ENCODE measurements around the gene LDHA. TPM values are rescaled to one million over a fixed set of nuclear protein-coding genes. Genes with fewer than 3 reads are reported as not detected.

LDHA gene
- 100 to 1,000 TPM; 297 to 586 TPM for total RNA-seq
- long read RNA-seq, transcript LDHA-205 (8 exons, 2,416 nt): major isoform, 449 of 606 reads
- long read RNA-seq, transcript LDHA-220 (7 exons, 1,288 nt): minor isoform, 10 of 606 reads
- long read RNA-seq, transcript LDHA-202 (5 exons, 2,169 nt): minor isoform, 134 of 606 reads
- long read RNA-seq, partial matches to known transcripts: 1 of 606 reads
- long read RNA-seq, other reads (novel, unspliced or antisense): 8 of 606 reads

GRCh38 chr11:18394275-18394927, at the start of gene LDHA:
Gene LDHA (plus strand): TSS chr11:18394563. CDS start chr11:18396843, 2,280 bp downstream.
- peak; percentile 100 for DNase-seq
- ATAC-seq: peak; percentile 90
- intact Hi-C loops (cut with DNase I): loop anchor here in 1 of 2 donors (1.0 kb wide), 1 partner anchor 10 kb away; no protein-coding TSS in a partner anchor

GRCh38 chr11:18347471-18348125, 46.8 kb upstream of the LDHA start:
- intact Hi-C loops (cut with DNase I): no loop called here
- ATAC-seq (no peak), DNase-seq (no peak)

DNA sequence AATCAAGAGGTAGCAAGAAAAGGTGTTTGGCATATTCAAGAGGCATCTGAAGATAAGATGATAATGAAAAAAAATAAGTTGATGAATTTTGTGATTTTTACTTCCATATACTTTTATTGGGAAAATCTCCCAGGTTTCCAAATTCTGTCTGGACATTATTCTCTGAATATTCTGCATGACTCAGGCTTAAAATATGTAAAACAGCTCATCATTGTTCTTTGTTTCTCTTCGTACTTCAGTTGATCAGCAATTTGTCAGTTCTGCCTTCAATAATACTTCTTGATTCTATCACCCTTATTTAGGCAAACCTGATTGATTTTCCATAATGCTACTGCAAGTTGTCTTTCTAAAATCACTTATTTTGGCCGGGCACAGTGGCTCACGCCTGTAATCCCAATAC, 41.8 kb upstream of the LDHA start:
- no peak for ATAC-seq
- intact Hi-C loops (cut with DNase I): no loop called here
- no peak for DNase-seq

DNA sequence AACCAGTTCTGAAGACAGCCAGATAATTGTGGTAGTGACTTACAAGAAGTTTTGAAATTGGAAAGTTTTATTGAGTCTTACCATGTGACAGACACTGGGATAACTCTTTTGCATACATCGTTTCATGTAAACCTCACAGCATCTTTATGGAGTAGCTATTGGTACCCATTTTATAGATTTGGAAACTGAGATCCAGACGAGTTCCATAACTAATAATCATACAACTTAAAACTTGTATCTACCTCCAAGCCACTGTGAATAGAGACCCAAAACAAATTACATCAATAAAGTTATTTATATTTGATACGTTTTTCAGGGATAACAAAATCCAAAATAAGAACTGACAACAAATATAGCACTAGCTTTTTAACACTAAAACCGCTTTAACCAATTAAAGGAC, 35.7 kb upstream of the LDHA start:
- no peak for ATAC-seq
- intact Hi-C loops (cut with DNase I): no loop called here
- no peak for DNase-seq

- intact Hi-C loops (cut with DNase I): no loop called here
- ATAC-seq (no peak), DNase-seq (no peak)
Measured at GRCh38 chr11:18361154-18361553, 33.2 kb upstream of the LDHA start.

- no peak for ATAC-seq
- DNase-seq: no peak
- intact Hi-C loops (cut with DNase I): loop anchor here in 1 of 2 donors (5.0 kb wide), 1 partner anchor 43 kb away; no protein-coding TSS in a partner anchor
Measured at GRCh38 chr11:18364495-18365073, 29.8 kb upstream of the LDHA start.

DNA sequence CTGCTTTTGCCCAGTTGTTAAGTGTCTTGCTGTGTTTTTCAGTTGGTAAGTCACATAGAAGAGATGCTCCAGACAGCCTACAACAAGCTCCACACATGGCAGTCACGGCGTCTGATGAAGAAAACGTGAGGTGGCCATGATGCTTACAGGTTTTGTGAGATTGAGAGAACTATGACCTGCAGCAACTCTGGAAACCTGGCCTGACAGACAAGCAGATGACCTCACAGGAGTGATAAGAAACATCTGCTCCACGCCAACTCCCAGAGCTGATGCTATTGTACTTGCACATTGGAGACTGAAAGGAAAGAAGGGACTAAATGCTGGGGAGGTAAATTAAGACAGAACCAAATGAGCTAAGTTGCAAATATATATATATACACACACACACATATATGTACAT, 28.6 kb upstream of the LDHA start:
- no peak for ATAC-seq
- intact Hi-C loops (cut with DNase I): loop anchor here in 1 of 2 donors (5.0 kb wide), 1 partner anchor 42 kb away; no protein-coding TSS in a partner anchor

GRCh38 chr11:18366286-18366685, 28.1 kb upstream of the LDHA start:
- no peak for DNase-seq
- no peak for ATAC-seq
- intact Hi-C loops (cut with DNase I): loop anchor here in 1 of 2 donors (5.0 kb wide), 1 partner anchor 41 kb away; no protein-coding TSS in a partner anchor

More for the DNA sequence above, 28.6 kb upstream of the LDHA start:
- DNase-seq: no peak

GRCh38 chr11:18367431-18367830, 26.9 kb upstream of the LDHA start:
- DNase-seq: no peak
- ATAC-seq: no peak
- intact Hi-C loops (cut with DNase I): loop anchor here in 1 of 2 donors (5.0 kb wide), 1 partner anchor 40 kb away; no protein-coding TSS in a partner anchor

GRCh38 chr11:18368221-18368620, 26.1 kb upstream of the LDHA start:
- ATAC-seq (peak in 1 of 2 donors; percentile 81), DNase-seq (no peak)
- intact Hi-C loops (cut with DNase I): loop anchor here in 1 of 2 donors (5.0 kb wide), 1 partner anchor 39 kb away; no protein-coding TSS in a partner anchor

- intact Hi-C loops (cut with DNase I): loop anchor here in 1 of 2 donors (5.0 kb wide), 1 partner anchor 38 kb away; no protein-coding TSS in a partner anchor
- no peak for DNase-seq
- no peak for ATAC-seq
Measured at GRCh38 chr11:18369398-18369797, 25.0 kb upstream of the LDHA start.

DNA sequence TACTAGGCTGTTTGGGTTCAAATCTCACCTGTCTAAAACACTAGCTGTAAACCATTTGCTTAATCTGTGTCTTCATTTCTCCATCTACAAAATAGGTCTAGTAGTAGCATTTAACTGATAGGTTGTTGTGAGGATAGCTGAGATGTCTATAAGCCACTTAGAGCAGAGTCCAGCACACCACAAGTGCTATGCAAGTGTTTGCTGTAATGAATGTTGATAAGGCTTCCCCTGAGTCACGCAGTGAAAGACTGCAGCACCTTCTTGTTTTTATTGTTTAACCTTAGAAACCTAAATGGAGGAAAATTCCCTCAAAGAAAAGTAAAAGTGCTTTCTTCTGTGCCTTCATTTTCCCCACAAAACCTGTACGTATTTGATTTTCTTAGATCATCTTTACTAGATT, 23.1 kb upstream of the LDHA start:
- intact Hi-C loops (cut with DNase I): no loop called here
- peak in 1 of 2 donors; percentile 54 for ATAC-seq
- no peak for DNase-seq

GRCh38 chr11:18372201-18372600, 22.2 kb upstream of the LDHA start:
- ATAC-seq (no peak), DNase-seq (no peak)
- intact Hi-C loops (cut with DNase I): no loop called here

- intact Hi-C loops (cut with DNase I): no loop called here
- DNase-seq (no peak), ATAC-seq (no peak)
Measured at GRCh38 chr11:18374956-18375355, 19.4 kb upstream of the LDHA start.

- ATAC-seq: no peak
- intact Hi-C loops (cut with DNase I): no loop called here
Measured at GRCh38 chr11:18375941-18376340, 18.4 kb upstream of the LDHA start.

GRCh38 chr11:18379201-18379600, 15.2 kb upstream of the LDHA start:
- DNase-seq: no peak
- no peak for ATAC-seq
- intact Hi-C loops (cut with DNase I): no loop called here

More at GRCh38 chr11:18375941-18376340, 18.4 kb upstream of the LDHA start:
- DNase-seq: no peak

DNA sequence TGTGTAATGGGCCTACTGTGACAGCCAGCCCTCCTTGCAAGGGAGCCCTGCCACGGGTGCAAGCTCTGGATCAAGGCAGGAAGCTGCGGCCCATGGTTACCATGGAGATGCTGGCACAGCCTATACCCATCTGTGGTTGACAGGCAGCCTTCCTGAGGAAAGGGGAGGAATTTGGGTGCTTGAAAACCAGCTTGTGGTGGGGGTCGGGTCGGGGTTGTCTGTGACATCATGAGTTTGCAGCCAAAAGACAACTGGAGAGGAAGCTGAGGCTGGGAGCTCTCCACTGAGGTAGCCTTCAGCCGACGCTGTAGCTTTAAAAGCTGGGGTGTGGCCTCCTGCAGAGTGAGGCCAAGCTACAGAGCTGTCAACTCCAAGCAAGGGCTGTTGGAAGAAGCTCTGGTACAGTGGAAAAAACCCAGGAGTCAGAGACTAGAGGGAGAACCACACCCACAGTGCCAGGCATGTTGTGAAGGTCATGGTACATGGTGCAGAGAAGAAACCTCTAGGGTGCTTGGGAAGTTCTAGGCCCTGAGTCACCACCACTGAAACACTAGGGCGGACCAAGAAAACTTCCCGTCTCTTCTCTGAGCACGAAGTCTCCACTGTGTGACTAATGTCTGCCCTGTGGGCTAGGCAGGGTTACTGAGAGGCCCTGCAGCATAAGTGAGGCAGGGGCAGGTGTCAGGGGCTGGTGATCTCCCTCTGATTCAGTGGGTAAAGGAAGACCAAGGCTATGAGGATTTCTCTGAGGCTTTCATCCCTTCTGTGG, 10.8 kb upstream of the LDHA start:
- intact Hi-C loops (cut with DNase I): loop anchor here in 1 of 2 donors (1.0 kb wide), 1 partner anchor 11 kb away; the partner anchor contains the start of gene LDHA

DNA sequence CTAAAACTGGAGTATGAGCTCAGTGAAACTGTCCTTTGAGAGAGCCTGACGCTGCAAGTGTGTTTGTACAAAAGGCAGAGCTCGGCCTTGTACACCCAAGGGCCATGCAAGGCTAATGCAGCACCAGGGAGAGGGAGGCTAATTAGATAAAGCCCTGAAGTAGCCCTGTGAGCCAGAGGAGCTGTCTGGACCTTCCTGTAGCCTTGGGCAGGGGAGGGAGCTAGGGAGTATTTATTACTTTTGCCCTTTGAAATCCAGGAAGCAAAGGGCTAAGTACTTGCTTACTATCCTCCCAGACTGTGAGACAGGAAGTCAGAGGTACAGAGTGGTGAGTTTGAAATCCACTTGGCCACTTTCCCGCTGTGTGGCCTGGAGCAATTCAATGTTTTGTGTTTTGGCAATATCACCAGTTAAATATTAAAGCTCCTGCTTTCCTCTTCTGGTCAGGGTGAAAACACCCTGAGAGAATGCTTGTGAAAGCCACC, 10.2 kb upstream of the LDHA start:
- DNase-seq: peak; percentile 66
- peak; percentile 76 to 81 for ATAC-seq
- intact Hi-C loops (cut with DNase I): loop anchor here in 1 of 2 donors (1.0 kb wide), 1 partner anchor 10 kb away; the partner anchor contains the start of gene LDHA

More for the DNA sequence above, 10.8 kb upstream of the LDHA start:
- ATAC-seq (peak; percentile 94 to 97), DNase-seq (peak; percentile 89)

Measured in left cardiac atrium (tissue), 4 donors.